ENCODE data around the gene FOXI3. TPM values are rescaled to one million over a fixed set of nuclear protein-coding genes. Genes with fewer than 3 reads are reported as not detected.

Gene FOXI3
- total and polyA plus RNA-seq, 2 donors (not counting 3 experiments of a cell fraction or from before 2014, with no cell fraction given): not detected

DNA sequence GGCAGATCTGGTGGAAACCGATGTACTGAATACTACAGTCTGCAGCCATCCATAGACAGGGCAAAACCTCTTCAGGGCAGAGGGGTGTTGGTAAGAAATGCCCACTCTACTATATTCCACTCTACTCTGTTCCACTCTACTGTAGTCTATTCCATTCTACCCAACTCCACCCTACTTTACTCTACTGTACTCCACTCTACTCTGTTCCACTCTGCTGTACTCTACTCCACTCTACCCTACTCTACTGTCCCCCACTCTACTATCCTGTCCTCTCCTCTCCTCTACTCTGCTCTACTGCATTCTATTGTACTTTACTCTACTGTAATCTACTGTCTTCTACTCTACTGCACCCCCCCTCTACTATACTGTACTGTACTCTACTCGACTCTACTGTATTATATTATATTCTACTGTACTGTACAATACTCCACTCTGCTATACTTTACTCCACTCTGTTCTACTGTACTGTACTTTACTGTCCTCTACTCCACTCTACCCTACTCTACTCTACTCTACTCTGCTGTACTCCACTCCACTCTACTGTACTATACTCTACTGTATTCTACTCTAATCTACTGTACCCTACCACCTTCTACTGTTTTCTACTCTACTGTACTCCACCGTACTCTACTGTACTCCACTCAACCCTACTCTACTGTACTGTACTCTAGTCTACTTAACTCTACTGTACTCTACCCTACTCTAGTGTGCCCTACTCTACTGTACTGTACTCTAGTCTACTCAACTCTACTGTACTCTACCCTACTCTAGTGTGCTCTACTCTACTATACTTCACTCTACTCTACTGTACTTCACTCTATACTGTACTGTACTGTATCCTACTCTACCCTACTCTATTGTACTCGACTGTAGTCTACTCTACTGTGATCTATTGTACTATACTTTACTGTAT is 17.0 kb upstream of the FOXI3 start:
- no peak overlapping the region for H3K9ac ChIP-seq (replicated peaks; ENCODE audit: extremely low read depth, insufficient read depth, low read length)
- H3K4me3 ChIP-seq (replicated peaks in 1 of 3; ENCODE audit: insufficient read depth in 1 of 3, low read depth in 1 of 3, low read length in 3 of 3): no peak overlapping the region
- dilution Hi-C loops (cut with MboI; ENCODE audit: extremely low pct_ligation_motif_present, low sequenced_read_pairs) (no loop called here), intact Hi-C loops (cut with micrococcal nuclease) (no loop called here)
- no peaks in the 10 kb centered on the region for H3K9me3 ChIP-seq (replicated peaks; ENCODE audit: control insufficient read depth, insufficient read depth, low read length)
- ChIA-PET CTCF (no interaction called here), POLR2A (no interaction called here)
- DNase-seq (ENCODE audit: low read depth, low spot score) (no peak), FAIRE-seq (no peak)
- H3K9me1 ChIP-seq (replicated peaks; ENCODE audit: control insufficient read depth, extremely low read depth, insufficient read depth, low read length): no peaks in the 10 kb centered on the region
- no peaks in the 10 kb centered on the region for H3K4me1 ChIP-seq (ENCODE audit: control insufficient read depth, extremely low read depth, insufficient read depth, low read length)
- TF ChIP-seq POLR2AphosphoS5 (IDR thresholded peaks at IDR 0.05; ENCODE audit: insufficient read depth, low read depth, low read length) (no peak), FOS (IDR thresholded peaks at IDR 0.05; ENCODE audit: borderline replicate concordance, insufficient read depth, low read length) (no peak), EZH2 (IDR thresholded peaks at IDR 0.05; ENCODE audit: borderline replicate concordance, low read depth, low read length, severe bottlenecking) (no peak), POLR2A (IDR thresholded peaks at IDR 0.05; ENCODE audit: low read depth, low read length) (no peak), JUN (IDR thresholded peaks at IDR 0.05; ENCODE audit: borderline replicate concordance, insufficient read depth, insufficient read length, low read depth) (no peak), GATA2 (IDR thresholded peaks at IDR 0.05; ENCODE audit: insufficient read depth, insufficient read length, low read depth, low read length) (no peak), MYC (IDR thresholded peaks at IDR 0.05; ENCODE audit: low read depth, low read length) (no peak)
- TF ChIP-seq, protein P1, sequence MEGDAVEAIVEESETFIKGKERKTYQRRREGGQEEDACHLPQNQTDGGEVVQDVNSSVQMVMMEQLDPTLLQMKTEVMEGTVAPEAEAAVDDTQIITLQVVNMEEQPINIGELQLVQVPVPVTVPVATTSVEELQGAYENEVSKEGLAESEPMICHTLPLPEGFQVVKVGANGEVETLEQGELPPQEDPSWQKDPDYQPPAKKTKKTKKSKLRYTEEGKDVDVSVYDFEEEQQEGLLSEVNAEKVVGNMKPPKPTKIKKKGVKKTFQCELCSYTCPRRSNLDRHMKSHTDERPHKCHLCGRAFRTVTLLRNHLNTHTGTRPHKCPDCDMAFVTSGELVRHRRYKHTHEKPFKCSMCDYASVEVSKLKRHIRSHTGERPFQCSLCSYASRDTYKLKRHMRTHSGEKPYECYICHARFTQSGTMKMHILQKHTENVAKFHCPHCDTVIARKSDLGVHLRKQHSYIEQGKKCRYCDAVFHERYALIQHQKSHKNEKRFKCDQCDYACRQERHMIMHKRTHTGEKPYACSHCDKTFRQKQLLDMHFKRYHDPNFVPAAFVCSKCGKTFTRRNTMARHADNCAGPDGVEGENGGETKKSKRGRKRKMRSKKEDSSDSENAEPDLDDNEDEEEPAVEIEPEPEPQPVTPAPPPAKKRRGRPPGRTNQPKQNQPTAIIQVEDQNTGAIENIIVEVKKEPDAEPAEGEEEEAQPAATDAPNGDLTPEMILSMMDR (IDR thresholded peaks at IDR 0.05; ENCODE audit: extremely low read depth in 1 of 2, insufficient read depth in 1 of 2, low read depth in 1 of 2, low read length in 2 of 2): no peak
- TF ChIP-seq, protein P2, sequence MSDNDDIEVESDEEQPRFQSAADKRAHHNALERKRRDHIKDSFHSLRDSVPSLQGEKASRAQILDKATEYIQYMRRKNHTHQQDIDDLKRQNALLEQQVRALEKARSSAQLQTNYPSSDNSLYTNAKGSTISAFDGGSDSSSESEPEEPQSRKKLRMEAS (IDR thresholded peaks at IDR 0.05; ENCODE audit: insufficient read depth, insufficient read length): no peak
- no peak overlapping the region for H2AFZ ChIP-seq (ENCODE audit: low read depth, low read length)
- no TSS peak for BruUV-seq (replicated peaks)
- H3K36me3 ChIP-seq (ENCODE audit: control insufficient read depth in 2 of 2, extremely low read depth in 1 of 2, insufficient read depth in 2 of 2, low read length in 2 of 2): no peaks in the 10 kb centered on the region
- H3K79me2 ChIP-seq (ENCODE audit: control insufficient read depth, insufficient read depth, low read length): no peaks in the 10 kb centered on the region
- no peak overlapping the region for H3K4me2 ChIP-seq (ENCODE audit: insufficient read depth, low read length)
- no peak overlapping the region for H3K27ac ChIP-seq (ENCODE audit: insufficient read depth, low read depth, low read length)
- no peaks in the 10 kb centered on the region for H4K20me1 ChIP-seq (replicated peaks; ENCODE audit: control insufficient read depth, extremely low read depth, insufficient read depth, low read length)
- H3K27me3 ChIP-seq (ENCODE audit: control insufficient read depth in 2 of 2, insufficient read depth in 2 of 2, low read length in 2 of 2): no peaks in the 10 kb centered on the region

Measured in endothelial cell of umbilical vein (primary cell).